ENCODE results near the gene INSIG1.

The INSIG1 gene

GRCh38 chr7:155258226-155258560, 39.5 kb upstream of the INSIG1 start:
- peak; percentile 69 for ATAC-seq
- TF ChIP-seq SNAI2 (CRISPR knock-in tag; IDR thresholded peaks at IDR 0.05) (no peak), TSHZ2 (CRISPR knock-in tag; IDR thresholded peaks at IDR 0.05) (no peak), ESRRG (CRISPR knock-in tag; IDR thresholded peaks at IDR 0.05) (no peak), CSDC2 (CRISPR knock-in tag; IDR thresholded peaks at IDR 0.05) (no peak), ZFP30 (CRISPR knock-in tag; IDR thresholded peaks at IDR 0.05) (no peak), ZFP3 (CRISPR knock-in tag; IDR thresholded peaks at IDR 0.05) (no peak), ZNF8 (CRISPR knock-in tag; IDR thresholded peaks at IDR 0.05) (no peak), RARB (CRISPR knock-in tag; IDR thresholded peaks at IDR 0.05) (no peak), POU6F1 (CRISPR knock-in tag; IDR thresholded peaks at IDR 0.05; ENCODE audit: borderline replicate concordance, low read depth) (no peak), CREB5 (CRISPR knock-in tag; IDR thresholded peaks at IDR 0.05; ENCODE audit: low read depth) (no peak), CSRNP3 (CRISPR knock-in tag; IDR thresholded peaks at IDR 0.05) (no peak), PATZ1 (CRISPR knock-in tag; IDR thresholded peaks at IDR 0.05; ENCODE audit: borderline replicate concordance) (no peak), ZC3H10 (CRISPR knock-in tag; IDR thresholded peaks at IDR 0.05) (no peak), TCF4 (CRISPR knock-in tag; IDR thresholded peaks at IDR 0.05; ENCODE audit: borderline replicate concordance) (no peak)

GRCh38 chr7:155259866-155260497, 37.7 kb upstream of the INSIG1 start:
- ATAC-seq, result no peak
- TF ChIP-seq ZFP3 (CRISPR knock-in tag; IDR thresholded peaks at IDR 0.05), result no peak
- no peak for TF ChIP-seq TSHZ2 (CRISPR knock-in tag; IDR thresholded peaks at IDR 0.05)
- no peak for TF ChIP-seq SNAI2 (CRISPR knock-in tag; IDR thresholded peaks at IDR 0.05)
- no peak for TF ChIP-seq GLIS3 (CRISPR knock-in tag; IDR thresholded peaks at IDR 0.05)
- no peak for TF ChIP-seq ISL1 (CRISPR knock-in tag; IDR thresholded peaks at IDR 0.05)
- no peak for TF ChIP-seq BACH2 (CRISPR knock-in tag; IDR thresholded peaks at IDR 0.05; ENCODE audit: borderline replicate concordance)
- no peak for TF ChIP-seq RARB (CRISPR knock-in tag; IDR thresholded peaks at IDR 0.05)
- TF ChIP-seq ESRRG (CRISPR knock-in tag; IDR thresholded peaks at IDR 0.05), result no peak
- no peak for TF ChIP-seq CSDC2 (CRISPR knock-in tag; IDR thresholded peaks at IDR 0.05)
- no peak for TF ChIP-seq CSRNP3 (CRISPR knock-in tag; IDR thresholded peaks at IDR 0.05)
- TF ChIP-seq ZFP30 (CRISPR knock-in tag; IDR thresholded peaks at IDR 0.05), result no peak
- no peak for TF ChIP-seq ZNF70 (CRISPR knock-in tag; IDR thresholded peaks at IDR 0.05)
- no peak for TF ChIP-seq ZNF8 (CRISPR knock-in tag; IDR thresholded peaks at IDR 0.05)
- TF ChIP-seq OSR1 (CRISPR knock-in tag; IDR thresholded peaks at IDR 0.05), result no peak

All from SK-N-SH treated with all-trans-retinoic acid at 6 μM for 48 hours (cell line).